Neural progenitor cell (in vitro differentiated cells): ENCODE results near the gene SRPK1. TPM values are rescaled to one million over a fixed set of nuclear protein-coding genes. Genes with fewer than 3 reads are reported as not detected.

Experiments used
- DNase-seq: peaks from one replicate; pipeline ENCODE4 v3.0.0-alpha.2; 2016; ENCODE audit warnings: low spot score
- H2AFZ ChIP-seq: fragments of 200-600 bp; sonication (generic); replicated peaks from 2 replicates; pipeline ENCODE4 v1.6.1; 2016; ENCODE audit warnings: antibody characterized with exemption
- H3F3A ChIP-seq: fragments of 200-600 bp; sonication (generic); 2 replicates; pipeline ENCODE4 v1.6.1; 2016; ENCODE audit warnings: antibody characterized with exemption, low read depth
- H3K27ac ChIP-seq: fragments of 200-600 bp; sonication (generic); 2 replicates; pipeline ENCODE4 v1.5.1; 2016; ENCODE audit warnings: mild to moderate bottlenecking
- H3K27me3 ChIP-seq: fragments of 200-600 bp; sonication (generic); 2 replicates; pipeline ENCODE4 v1.6.1; 2016; ENCODE audit warnings: mild to moderate bottlenecking, moderate library complexity
- H3K36me3 ChIP-seq: fragments of 200-600 bp; sonication (generic); 2 replicates; pipeline ENCODE4 v1.5.1; 2016
- H3K4me1 ChIP-seq: fragments of 200-600 bp; sonication (generic); 2 replicates; pipeline ENCODE4 v1.6.1; 2016; ENCODE audit warnings: mixed run types
- H3K4me2 ChIP-seq: fragments of 200-600 bp; sonication (generic); 2 replicates; pipeline ENCODE4 v1.6.1; 2016
- H3K4me3 ChIP-seq: fragments of 200-600 bp; sonication (generic); 2 replicates; pipeline ENCODE4 v1.5.1; 2016
- H3K79me2 ChIP-seq: fragments of 200-600 bp; sonication (generic); 2 replicates; pipeline ENCODE4 v1.6.1; 2016; ENCODE audit warnings: low read depth
- H3K9ac ChIP-seq: fragments of 200-600 bp; sonication (generic); 2 replicates; pipeline ENCODE4 v1.6.1; 2016
- H3K9me3 ChIP-seq: fragments of 200-600 bp; sonication (generic); 2 replicates; pipeline ENCODE4 v1.5.1; 2016; ENCODE audit warnings: low read depth
- H4K20me1 ChIP-seq: fragments of 200-600 bp; sonication (generic); 2 replicates; pipeline ENCODE4 v1.6.1; 2016; ENCODE audit warnings: low read depth
- H3K27ac Mint-ChIP-seq: 3 replicates; pipeline ENCODE4 v1.8.0; 2021; ENCODE audit warnings: mixed read lengths
- H3K27me3 Mint-ChIP-seq: 2 replicates; pipeline ENCODE4 v1.8.0; 2022; ENCODE audit warnings: low read depth, mild to moderate bottlenecking, inconsistent platforms, moderate library complexity, mixed read lengths; ENCODE audit not compliant: insufficient read depth
- H3K36me3 Mint-ChIP-seq: 3 replicates; pipeline ENCODE4 v1.8.0; 2021; ENCODE audit warnings: mixed read lengths
- H3K4me1 Mint-ChIP-seq: 3 replicates; pipeline ENCODE4 v1.8.0; 2021; ENCODE audit warnings: mixed read lengths
- H3K4me3 Mint-ChIP-seq: 3 replicates; pipeline ENCODE4 v1.8.0; 2021; ENCODE audit warnings: mild to moderate bottlenecking, moderate library complexity, mixed read lengths
- H3K9me3 Mint-ChIP-seq: 3 replicates; pipeline ENCODE4 v1.8.0; 2020; ENCODE audit warnings: mixed read lengths
- CTCF ChIP-seq: fragments of 200-600 bp; sonication (generic); IDR thresholded peaks from 2 replicates; pipeline ENCODE4 v1.5.1; 2017; ENCODE audit warnings: antibody characterized with exemption, mild to moderate bottlenecking
- EZH2 ChIP-seq: fragments of 200-600 bp; sonication (generic); IDR thresholded peaks from 2 replicates; pipeline ENCODE4 v1.6.1; 2017; ENCODE audit warnings: antibody characterized with exemption, mild to moderate bottlenecking, moderate library complexity
- EZH2phosphoT487 ChIP-seq: fragments of 200-600 bp; sonication (generic); IDR thresholded peaks from 2 replicates; pipeline ENCODE4 v1.6.1; 2017; ENCODE audit warnings: antibody characterized with exemption
- total RNA-seq: library from RNA; depleted of rRNA; stranded (reverse); fragments of >200 nt; gene quantifications from 2 replicates; pipeline ENCODE4 v1.2.3, GENCODE V29; 2015; ENCODE audit warnings: low replicate concordance

The SRPK1 gene
- total RNA-seq, 1 donor from 2014 or later, result 181 TPM

GRCh38 chr6:35892482-35892881 is 28.4 kb downstream of the SRPK1 start:
- H3K4me1 ChIP-seq, result peaks cover 6% of the 10 kb centered on the region
- Mint-ChIP-seq H3K4me3 (no peak overlapping the region), H3K36me3 (peaks cover 30% of the 10 kb centered on the region), H3K27me3 (no peaks in the 10 kb centered on the region), H3K27ac (no peak overlapping the region), H3K9me3 (peaks cover 5% of the 10 kb centered on the region), H3K4me1 (peaks cover 18% of the 10 kb centered on the region)
- H3K79me2 ChIP-seq, result peaks cover 75% of the 10 kb centered on the region
- no peak overlapping the region for H3K4me2 ChIP-seq
- peaks cover 14% of the 10 kb centered on the region for H4K20me1 ChIP-seq
- DNase-seq, result no peak
- H3K36me3 ChIP-seq, result peaks cover 26% of the 10 kb centered on the region
- H3K4me3 ChIP-seq, result no peak overlapping the region
- no peaks in the 10 kb centered on the region for H3K9me3 ChIP-seq
- TF ChIP-seq CTCF, result no peak
- no peak for TF ChIP-seq EZH2phosphoT487
- no peak for TF ChIP-seq EZH2
- no peaks in the 10 kb centered on the region for H3K27me3 ChIP-seq
- no peak overlapping the region for H3K9ac ChIP-seq
- H2AFZ ChIP-seq, result no peak overlapping the region
- no peak overlapping the region for H3K27ac ChIP-seq
- H3F3A ChIP-seq, result peaks cover 7% of the 10 kb centered on the region

- peaks cover 50% of the 10 kb centered on the region for H3K36me3 Mint-ChIP-seq
Measured at GRCh38 chr6:35879151-35879550, 41.7 kb downstream of the SRPK1 start.

GRCh38 chr6:35876902-35877301 is 44.0 kb downstream of the SRPK1 start:
- Mint-ChIP-seq H3K27ac (no peak overlapping the region), H3K4me1 (peaks cover 8% of the 10 kb centered on the region), H3K4me3 (no peak overlapping the region), H3K9me3 (peaks cover 13% of the 10 kb centered on the region), H3K27me3 (no peaks in the 10 kb centered on the region), H3K36me3 (peaks cover 47% of the 10 kb centered on the region)
- peaks cover 11% of the 10 kb centered on the region for H3K79me2 ChIP-seq
- no peaks in the 10 kb centered on the region for H3K27me3 ChIP-seq
- no peak overlapping the region for H2AFZ ChIP-seq
- DNase-seq, result peak; percentile 60
- peaks cover 12% of the 10 kb centered on the region for H3K4me1 ChIP-seq
- H4K20me1 ChIP-seq, result peaks cover 7% of the 10 kb centered on the region
- H3K4me3 ChIP-seq, result no peak overlapping the region
- no peak overlapping the region for H3K9ac ChIP-seq
- H3K9me3 ChIP-seq, result peaks cover 13% of the 10 kb centered on the region
- H3K4me2 ChIP-seq, result peak overlapping the region; percentile 28
- H3K36me3 ChIP-seq, result peaks cover 26% of the 10 kb centered on the region
- H3K27ac ChIP-seq, result peak overlapping the region; percentile 83
- TF ChIP-seq CTCF (no peak), EZH2phosphoT487 (no peak), EZH2 (no peak)
- peaks cover 21% of the 10 kb centered on the region for H3F3A ChIP-seq

More at GRCh38 chr6:35879151-35879550, 41.7 kb downstream of the SRPK1 start:
- Histone ChIP-seq H3K36me3 (peaks cover 29% of the 10 kb centered on the region), H3K9me3 (peaks cover 13% of the 10 kb centered on the region), H3K27me3 (no peaks in the 10 kb centered on the region), H3K79me2 (peaks cover 11% of the 10 kb centered on the region), H3K4me3 (no peak overlapping the region), H4K20me1 (peaks cover 7% of the 10 kb centered on the region), H3F3A (peaks cover 21% of the 10 kb centered on the region), H3K27ac (no peak overlapping the region), H3K4me1 (peaks cover 12% of the 10 kb centered on the region), H3K9ac (no peak overlapping the region), H2AFZ (no peak overlapping the region), H3K4me2 (no peak overlapping the region)
- H3K9me3 Mint-ChIP-seq, result peaks cover 13% of the 10 kb centered on the region
- no peak for DNase-seq
- no peak overlapping the region for H3K27ac Mint-ChIP-seq
- peaks cover 8% of the 10 kb centered on the region for H3K4me1 Mint-ChIP-seq
- TF ChIP-seq EZH2phosphoT487 (no peak), EZH2 (no peak), CTCF (no peak)
- no peaks in the 10 kb centered on the region for H3K27me3 Mint-ChIP-seq
- no peak overlapping the region for H3K4me3 Mint-ChIP-seq
